GM12874 (cell line): ENCODE measurements around the gene NDUFS1.

ENCODE experiments used
- CTCF ChIP-seq: IDR thresholded peaks from 2 replicates; pipeline ENCODE4 v1.5.1; 2011; ENCODE audit warnings: low read depth, mild to moderate bottlenecking, control low read depth, low read length, moderate library complexity; ENCODE audit not compliant: insufficient read depth

NDUFS1 gene

GRCh38 chr2:206116278-206116677 lies 43.0 kb downstream of the NDUFS1 start:
- TF ChIP-seq CTCF, result no peak

- no peak for TF ChIP-seq CTCF
Measured at GRCh38 chr2:206115026-206115578, 44.1 kb downstream of the NDUFS1 start.

GRCh38 chr2:206112846-206113547 lies 46.2 kb downstream of the NDUFS1 start:
- TF ChIP-seq CTCF, result no peak

GRCh38 chr2:206112108-206112507 lies 47.1 kb downstream of the NDUFS1 start:
- TF ChIP-seq CTCF, result no peak

GRCh38 chr2:206108713-206109112 lies 50.5 kb downstream of the NDUFS1 start:
- no peak for TF ChIP-seq CTCF

GRCh38 chr2:206105541-206105940 lies 53.7 kb downstream of the NDUFS1 start:
- TF ChIP-seq CTCF, result no peak

GRCh38 chr2:206105038-206105437 lies 54.2 kb downstream of the NDUFS1 start:
- no peak for TF ChIP-seq CTCF
